Endothelial cell (in vitro differentiated cells): ENCODE measurements around the gene PTPRN2. TPM values are rescaled to one million over a fixed set of nuclear protein-coding genes. Genes with fewer than 3 reads are reported as not detected.

Source experiments
- DNase-seq: peaks from one replicate; pipeline ENCODE4 v3.0.0; 2021; ENCODE audit warnings: low spot score
- H3K27ac Mint-ChIP-seq: one replicate; pipeline ENCODE4 v1.8.0; 2021; ENCODE audit warnings: mixed read lengths, inconsistent platforms; ENCODE audit not compliant: unreplicated experiment
- H3K27me3 Mint-ChIP-seq: one replicate; pipeline ENCODE4 v1.8.0; 2021; ENCODE audit warnings: mild to moderate bottlenecking, moderate library complexity, mixed read lengths, inconsistent platforms; ENCODE audit not compliant: unreplicated experiment
- H3K36me3 Mint-ChIP-seq: one replicate; pipeline ENCODE4 v1.8.0; 2021; ENCODE audit warnings: mild to moderate bottlenecking, low read depth, mixed read lengths, inconsistent platforms; ENCODE audit not compliant: unreplicated experiment
- H3K4me1 Mint-ChIP-seq: one replicate; pipeline ENCODE4 v1.8.0; 2021; ENCODE audit warnings: mild to moderate bottlenecking, mixed read lengths, inconsistent platforms; ENCODE audit not compliant: unreplicated experiment
- H3K4me3 Mint-ChIP-seq: one replicate; pipeline ENCODE4 v1.8.0; 2021; ENCODE audit warnings: mild to moderate bottlenecking, mixed read lengths, inconsistent platforms; ENCODE audit not compliant: unreplicated experiment
- H3K9me3 Mint-ChIP-seq: one replicate; pipeline ENCODE4 v1.8.0; 2021; ENCODE audit warnings: mixed read lengths, inconsistent platforms; ENCODE audit not compliant: unreplicated experiment
- total RNA-seq: library from RNA; stranded (reverse); fragmentation: NEBNext Ultra II Directional; extraction: Animal tissue kit (Norgen Biotek cat#: 25700); gene quantifications from one replicate; pipeline ENCODE4 v1.2.1, GENCODE V29; 2021; ENCODE audit not compliant: unreplicated experiment
- TF ChIP-seq, protein P1 (sequence below): fragments of 200-600 bp; sonication (generic); IDR thresholded peaks from one replicate; pipeline ENCODE4 v1.5.0; 2021; ENCODE audit warnings: antibody characterized with exemption; ENCODE audit not compliant: unreplicated experiment

The PTPRN2 gene
- total RNA-seq, 1 donor from 2014 or later, result 0.18 TPM

- Mint-ChIP-seq H3K27me3 (peaks cover 12% of the 10 kb centered on the region), H3K4me1 (no peaks in the 10 kb centered on the region), H3K9me3 (peaks cover 19% of the 10 kb centered on the region), H3K27ac (no peak overlapping the region), H3K4me3 (no peak overlapping the region), H3K36me3 (peaks cover 18% of the 10 kb centered on the region)
- DNase-seq, result no peak
- TF ChIP-seq, protein P1, sequence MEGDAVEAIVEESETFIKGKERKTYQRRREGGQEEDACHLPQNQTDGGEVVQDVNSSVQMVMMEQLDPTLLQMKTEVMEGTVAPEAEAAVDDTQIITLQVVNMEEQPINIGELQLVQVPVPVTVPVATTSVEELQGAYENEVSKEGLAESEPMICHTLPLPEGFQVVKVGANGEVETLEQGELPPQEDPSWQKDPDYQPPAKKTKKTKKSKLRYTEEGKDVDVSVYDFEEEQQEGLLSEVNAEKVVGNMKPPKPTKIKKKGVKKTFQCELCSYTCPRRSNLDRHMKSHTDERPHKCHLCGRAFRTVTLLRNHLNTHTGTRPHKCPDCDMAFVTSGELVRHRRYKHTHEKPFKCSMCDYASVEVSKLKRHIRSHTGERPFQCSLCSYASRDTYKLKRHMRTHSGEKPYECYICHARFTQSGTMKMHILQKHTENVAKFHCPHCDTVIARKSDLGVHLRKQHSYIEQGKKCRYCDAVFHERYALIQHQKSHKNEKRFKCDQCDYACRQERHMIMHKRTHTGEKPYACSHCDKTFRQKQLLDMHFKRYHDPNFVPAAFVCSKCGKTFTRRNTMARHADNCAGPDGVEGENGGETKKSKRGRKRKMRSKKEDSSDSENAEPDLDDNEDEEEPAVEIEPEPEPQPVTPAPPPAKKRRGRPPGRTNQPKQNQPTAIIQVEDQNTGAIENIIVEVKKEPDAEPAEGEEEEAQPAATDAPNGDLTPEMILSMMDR, result no peak
Measured at GRCh38 chr7:157555313-157555712, 1032.3 kb downstream of the PTPRN2 start.

- Mint-ChIP-seq H3K4me3 (no peak overlapping the region), H3K27me3 (peaks cover 17% of the 10 kb centered on the region), H3K27ac (no peak overlapping the region), H3K9me3 (peaks cover 19% of the 10 kb centered on the region), H3K36me3 (peaks cover 19% of the 10 kb centered on the region), H3K4me1 (no peaks in the 10 kb centered on the region)
- TF ChIP-seq, protein P1, result no peak
- no peak for DNase-seq
Measured at GRCh38 chr7:157554393-157555238, 1033.0 kb downstream of the PTPRN2 start.

- no peak for DNase-seq
- Mint-ChIP-seq H3K4me1 (no peaks in the 10 kb centered on the region), H3K27ac (peak overlapping the region; percentile 33), H3K9me3 (peaks cover 19% of the 10 kb centered on the region), H3K36me3 (peaks cover 22% of the 10 kb centered on the region), H3K4me3 (no peak overlapping the region), H3K27me3 (peaks cover 14% of the 10 kb centered on the region)
- TF ChIP-seq, protein P1, result no peak
Measured at GRCh38 chr7:157553256-157553655, 1034.4 kb downstream of the PTPRN2 start.

GRCh38 chr7:157552295-157552993 is 1035.2 kb downstream of the PTPRN2 start:
- no peak for DNase-seq
- H3K27me3 Mint-ChIP-seq, result peaks cover 14% of the 10 kb centered on the region
- H3K4me1 Mint-ChIP-seq, result no peaks in the 10 kb centered on the region
- H3K4me3 Mint-ChIP-seq, result no peak overlapping the region
- H3K9me3 Mint-ChIP-seq, result peaks cover 25% of the 10 kb centered on the region
- TF ChIP-seq, protein P1, result no peak
- H3K36me3 Mint-ChIP-seq, result peaks cover 22% of the 10 kb centered on the region
- H3K27ac Mint-ChIP-seq, result no peak overlapping the region
